ENCODE data around the gene ORAI3. TPM values are rescaled to one million over a fixed set of nuclear protein-coding genes. Genes with fewer than 3 reads are reported as not detected.

ORAI3 gene
- total and polyA plus RNA-seq, 2 experiments from 2014 or later = 52.5 to 54.0 TPM

DNA sequence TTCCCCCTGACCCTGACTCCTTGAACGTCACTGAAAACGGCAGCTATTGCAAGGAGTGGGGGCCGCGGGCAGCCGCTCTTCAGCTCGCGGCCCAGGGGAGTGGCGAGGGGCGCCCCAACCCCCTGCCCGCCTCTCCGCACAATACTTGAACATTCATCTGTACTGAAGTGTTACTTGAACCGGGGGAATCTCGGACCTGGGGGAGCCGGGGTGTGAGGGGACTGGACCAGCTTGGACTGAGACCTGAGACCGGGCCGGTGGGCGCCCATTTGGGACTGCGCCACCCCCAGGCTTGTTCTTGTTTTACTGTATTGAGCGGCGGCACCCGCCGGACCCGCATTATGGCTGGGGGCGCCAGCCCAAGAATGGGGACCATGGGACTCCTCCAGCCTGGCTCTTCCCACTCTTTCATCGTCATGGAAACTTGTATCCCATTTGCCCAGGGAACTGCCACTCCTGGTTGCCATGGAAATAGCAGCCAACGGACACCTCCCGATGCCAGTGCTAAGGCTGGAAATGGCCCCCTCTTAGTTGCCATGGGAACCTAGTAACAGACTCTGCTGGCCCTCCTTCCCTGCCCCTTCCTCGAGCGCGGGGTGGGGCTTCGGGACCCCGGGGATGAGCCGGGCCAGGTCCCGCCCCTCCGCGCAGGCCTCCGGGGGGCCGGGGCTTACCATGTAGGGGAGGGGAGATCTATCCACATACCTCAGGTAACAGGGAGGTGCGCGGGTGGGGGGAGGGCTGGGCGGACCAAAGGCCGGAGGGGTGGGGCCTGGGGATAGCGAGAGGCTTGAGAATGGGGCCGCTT is 805 bp upstream of the ORAI3 start:
- peak overlapping the region; percentile 96 for H3K4me2 ChIP-seq
- H3K9me2 ChIP-seq (replicated peaks; ENCODE audit: insufficient read depth) = no peaks in the 10 kb centered on the region

DNA sequence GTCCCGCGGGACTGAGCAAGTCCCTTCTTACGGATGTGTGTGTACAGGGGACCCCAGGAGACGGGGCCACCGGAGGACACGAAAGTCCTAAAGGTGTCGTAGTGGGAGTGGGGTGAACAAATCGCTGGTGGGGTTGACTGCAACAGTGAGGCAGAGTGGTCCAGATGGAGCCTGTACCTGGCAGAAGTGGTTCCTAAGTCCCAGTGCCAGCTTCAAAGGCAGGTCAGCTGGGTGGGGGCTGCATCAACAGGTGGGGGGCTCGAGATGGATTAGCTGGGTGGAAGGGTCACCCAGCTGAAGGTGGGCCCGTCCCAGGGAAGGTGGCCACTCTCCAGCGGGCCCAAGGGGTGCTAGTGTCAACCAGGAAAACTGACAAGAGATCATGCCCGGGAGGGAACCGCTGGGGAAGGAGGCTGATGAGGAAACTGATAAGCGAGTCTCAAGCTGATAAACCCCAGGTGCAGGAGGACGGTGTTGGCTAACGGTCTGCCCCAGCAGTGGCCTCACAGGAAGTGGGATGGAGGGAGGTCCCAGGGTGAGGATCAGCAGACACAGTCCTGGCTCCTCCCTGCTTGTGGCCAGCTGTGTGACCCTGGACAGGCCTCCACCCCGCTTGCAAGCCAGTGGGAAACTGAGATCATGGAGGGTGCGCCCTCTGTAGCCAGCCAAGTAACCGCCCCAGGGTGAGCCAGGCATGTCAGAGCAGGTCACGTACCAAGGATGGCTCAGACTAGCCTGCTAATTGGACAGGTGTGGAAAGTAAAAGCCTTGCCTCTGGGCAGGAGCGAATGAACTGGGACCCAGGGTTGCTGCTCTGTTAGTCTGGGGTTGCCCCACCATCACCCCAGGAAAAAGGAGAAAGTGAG is 1.0 kb downstream of the ORAI3 start:
- 7% methylated on average over 19 of the region's 21 CpGs for WGBS (ENCODE audit: low lambda C conversion rate, missing lambda C conversion rate)
- Histone ChIP-seq H3K27ac (peak overlapping the region; percentile 98), H2AFZ (no peak overlapping the region), H3K4me2 (peak overlapping the region; percentile 96), H3K36me3 (replicated peaks; ENCODE audit: insufficient read depth, low read depth) (no peaks in the 10 kb centered on the region), H3K9me3 (ENCODE audit: low read depth) (no peaks in the 10 kb centered on the region), H3K4me1 (ENCODE audit: insufficient read depth) (peaks cover 19% of the 10 kb centered on the region), H3K27me3 (no peaks in the 10 kb centered on the region), H3K9me2 (replicated peaks; ENCODE audit: insufficient read depth) (no peaks in the 10 kb centered on the region), H4K20me1 (ENCODE audit: insufficient read depth, poor library complexity, severe bottlenecking) (no peaks in the 10 kb centered on the region), H3K79me2 (peaks cover 27% of the 10 kb centered on the region), H3K4me3 (peak overlapping the region; percentile 99)
- TF ChIP-seq, protein P1, sequence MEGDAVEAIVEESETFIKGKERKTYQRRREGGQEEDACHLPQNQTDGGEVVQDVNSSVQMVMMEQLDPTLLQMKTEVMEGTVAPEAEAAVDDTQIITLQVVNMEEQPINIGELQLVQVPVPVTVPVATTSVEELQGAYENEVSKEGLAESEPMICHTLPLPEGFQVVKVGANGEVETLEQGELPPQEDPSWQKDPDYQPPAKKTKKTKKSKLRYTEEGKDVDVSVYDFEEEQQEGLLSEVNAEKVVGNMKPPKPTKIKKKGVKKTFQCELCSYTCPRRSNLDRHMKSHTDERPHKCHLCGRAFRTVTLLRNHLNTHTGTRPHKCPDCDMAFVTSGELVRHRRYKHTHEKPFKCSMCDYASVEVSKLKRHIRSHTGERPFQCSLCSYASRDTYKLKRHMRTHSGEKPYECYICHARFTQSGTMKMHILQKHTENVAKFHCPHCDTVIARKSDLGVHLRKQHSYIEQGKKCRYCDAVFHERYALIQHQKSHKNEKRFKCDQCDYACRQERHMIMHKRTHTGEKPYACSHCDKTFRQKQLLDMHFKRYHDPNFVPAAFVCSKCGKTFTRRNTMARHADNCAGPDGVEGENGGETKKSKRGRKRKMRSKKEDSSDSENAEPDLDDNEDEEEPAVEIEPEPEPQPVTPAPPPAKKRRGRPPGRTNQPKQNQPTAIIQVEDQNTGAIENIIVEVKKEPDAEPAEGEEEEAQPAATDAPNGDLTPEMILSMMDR (IDR thresholded peaks at IDR 0.05; ENCODE audit: poor library complexity) = no peak
- TF ChIP-seq EZH2phosphoT487 (IDR thresholded peaks at IDR 0.05; ENCODE audit: low read depth, severe bottlenecking, unreplicated experiment) = no peak
- TF ChIP-seq EZH2 (IDR thresholded peaks at IDR 0.05; ENCODE audit: borderline replicate concordance) = no peak
- peak; percentile 84 for DNase-seq (ENCODE audit: low spot score)

More for the DNA sequence above, 805 bp upstream of the ORAI3 start:
- peak overlapping the region; percentile 84 for H2AFZ ChIP-seq
- no peaks in the 10 kb centered on the region for H3K36me3 ChIP-seq (replicated peaks; ENCODE audit: insufficient read depth, low read depth)
- peaks cover 35% of the 10 kb centered on the region for H3K79me2 ChIP-seq
- peaks cover 20% of the 10 kb centered on the region for H3K4me1 ChIP-seq (ENCODE audit: insufficient read depth)
- peak overlapping the region; percentile 98 for H3K27ac ChIP-seq
- H3K9me3 ChIP-seq (ENCODE audit: low read depth) = no peaks in the 10 kb centered on the region
- peak; percentile 99 for DNase-seq (ENCODE audit: low spot score)
- TF ChIP-seq EZH2phosphoT487 (IDR thresholded peaks at IDR 0.05; ENCODE audit: low read depth, severe bottlenecking, unreplicated experiment) = no peak
- TF ChIP-seq EZH2 (IDR thresholded peaks at IDR 0.05; ENCODE audit: borderline replicate concordance) = no peak
- TF ChIP-seq, protein P1 (IDR thresholded peaks at IDR 0.05; ENCODE audit: poor library complexity) = peak; percentile 7
- H4K20me1 ChIP-seq (ENCODE audit: insufficient read depth, poor library complexity, severe bottlenecking) = no peaks in the 10 kb centered on the region
- WGBS (ENCODE audit: low lambda C conversion rate, missing lambda C conversion rate) = 22% methylated on average over 39 of the region's 44 CpGs
- H3K4me3 ChIP-seq = peak overlapping the region; percentile 99
- no peaks in the 10 kb centered on the region for H3K27me3 ChIP-seq

DNA sequence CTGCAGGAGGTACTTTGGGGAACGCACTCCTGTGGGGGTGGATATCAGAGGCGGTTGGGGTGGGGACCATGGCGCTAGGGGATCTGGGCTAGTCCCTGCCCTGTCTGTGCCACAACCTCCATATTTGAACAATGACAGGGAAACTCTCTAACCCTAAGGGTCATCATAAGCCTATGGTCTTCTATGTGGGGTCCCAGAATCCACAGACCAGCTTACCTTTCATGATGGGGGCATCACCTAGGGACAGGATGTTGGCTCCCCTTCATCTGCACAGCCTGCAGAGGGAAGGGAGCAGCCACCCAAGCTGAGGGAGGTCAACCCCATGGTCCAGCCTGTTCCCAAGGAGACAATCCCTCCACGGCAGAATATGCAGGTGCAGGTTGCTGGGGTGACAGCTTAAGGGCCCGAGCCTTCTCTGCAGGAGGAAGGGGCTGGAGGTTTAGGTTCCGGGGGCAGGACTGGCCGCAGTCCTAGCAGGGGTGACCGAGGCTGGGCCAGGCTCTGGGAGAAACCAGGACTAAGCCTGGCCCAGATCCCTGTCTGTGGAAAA is 1.7 kb downstream of the ORAI3 start:
- WGBS (ENCODE audit: low lambda C conversion rate, missing lambda C conversion rate) = 81% methylated on average over 8 of the region's 8 CpGs
- Histone ChIP-seq H3K4me1 (ENCODE audit: insufficient read depth) (peaks cover 19% of the 10 kb centered on the region), H3K4me3 (no peak overlapping the region)

More for the DNA sequence above, 1.7 kb downstream of the ORAI3 start:
- Histone ChIP-seq H3K4me2 (peak overlapping the region; percentile 96), H2AFZ (no peak overlapping the region), H3K79me2 (peaks cover 24% of the 10 kb centered on the region), H3K27me3 (no peaks in the 10 kb centered on the region), H3K9me2 (replicated peaks; ENCODE audit: insufficient read depth) (no peaks in the 10 kb centered on the region), H3K27ac (peak overlapping the region; percentile 66), H3K9me3 (ENCODE audit: low read depth) (no peaks in the 10 kb centered on the region), H3K36me3 (replicated peaks; ENCODE audit: insufficient read depth, low read depth) (no peaks in the 10 kb centered on the region), H4K20me1 (ENCODE audit: insufficient read depth, poor library complexity, severe bottlenecking) (no peaks in the 10 kb centered on the region)
- no peak for DNase-seq (ENCODE audit: low spot score)
- TF ChIP-seq EZH2 (IDR thresholded peaks at IDR 0.05; ENCODE audit: borderline replicate concordance) (no peak), EZH2phosphoT487 (IDR thresholded peaks at IDR 0.05; ENCODE audit: low read depth, severe bottlenecking, unreplicated experiment) (no peak)
- TF ChIP-seq, protein P1 (IDR thresholded peaks at IDR 0.05; ENCODE audit: poor library complexity) = no peak
